ENCODE measurements around the gene IFNLR1.
"Not testable (repeated sequence)": the region's sequence is repeated elsewhere in the genome, so short reads cannot be mapped to it uniquely, and the experiment has no call there.

The IFNLR1 gene

DNA sequence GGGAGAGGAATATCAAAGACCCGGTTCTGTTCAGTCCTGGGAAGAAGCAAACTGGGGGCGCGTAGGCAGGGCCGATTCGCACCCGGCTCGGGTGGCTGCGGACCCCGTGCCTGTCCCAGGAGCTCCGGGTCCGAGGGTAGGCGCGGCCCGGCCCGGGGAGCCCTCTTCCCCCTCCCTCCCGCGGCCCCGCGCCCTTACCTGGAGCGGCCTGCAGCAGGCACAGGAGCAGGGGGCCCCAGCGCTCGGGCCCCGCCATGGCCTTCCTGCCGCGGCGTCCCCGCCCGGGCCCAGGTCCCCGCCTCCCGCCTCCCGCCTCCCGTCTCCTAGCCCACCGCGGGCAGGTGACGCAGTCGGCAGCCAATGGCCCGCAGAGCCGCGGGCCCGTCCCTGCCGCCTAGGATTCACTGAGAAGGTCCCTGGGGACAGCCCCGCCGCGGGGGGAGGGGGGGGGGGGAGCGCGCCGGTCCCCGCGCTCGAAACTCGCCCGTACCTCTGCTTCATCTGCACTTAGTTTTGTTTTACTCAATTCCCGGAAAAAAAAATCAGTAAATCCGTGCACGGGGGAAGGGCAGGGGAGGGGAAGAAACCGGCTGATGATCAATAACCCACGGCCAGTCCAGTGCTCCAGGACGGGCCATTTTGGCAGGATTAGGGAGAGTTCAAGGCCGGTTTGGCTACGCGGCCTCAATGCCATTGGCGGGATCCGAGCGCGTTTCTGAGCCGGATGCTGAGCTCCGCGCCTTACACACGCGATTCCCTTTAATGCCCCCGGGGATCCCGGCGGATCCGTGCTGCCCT, at the start of gene IFNLR1:
IFNLR1 (minus strand) TSS at position 297 of the 798 bp plus-strand sequence; CDS start at position 256, 41 bp downstream.
- peak; percentile 91 for DNase-seq

DNA sequence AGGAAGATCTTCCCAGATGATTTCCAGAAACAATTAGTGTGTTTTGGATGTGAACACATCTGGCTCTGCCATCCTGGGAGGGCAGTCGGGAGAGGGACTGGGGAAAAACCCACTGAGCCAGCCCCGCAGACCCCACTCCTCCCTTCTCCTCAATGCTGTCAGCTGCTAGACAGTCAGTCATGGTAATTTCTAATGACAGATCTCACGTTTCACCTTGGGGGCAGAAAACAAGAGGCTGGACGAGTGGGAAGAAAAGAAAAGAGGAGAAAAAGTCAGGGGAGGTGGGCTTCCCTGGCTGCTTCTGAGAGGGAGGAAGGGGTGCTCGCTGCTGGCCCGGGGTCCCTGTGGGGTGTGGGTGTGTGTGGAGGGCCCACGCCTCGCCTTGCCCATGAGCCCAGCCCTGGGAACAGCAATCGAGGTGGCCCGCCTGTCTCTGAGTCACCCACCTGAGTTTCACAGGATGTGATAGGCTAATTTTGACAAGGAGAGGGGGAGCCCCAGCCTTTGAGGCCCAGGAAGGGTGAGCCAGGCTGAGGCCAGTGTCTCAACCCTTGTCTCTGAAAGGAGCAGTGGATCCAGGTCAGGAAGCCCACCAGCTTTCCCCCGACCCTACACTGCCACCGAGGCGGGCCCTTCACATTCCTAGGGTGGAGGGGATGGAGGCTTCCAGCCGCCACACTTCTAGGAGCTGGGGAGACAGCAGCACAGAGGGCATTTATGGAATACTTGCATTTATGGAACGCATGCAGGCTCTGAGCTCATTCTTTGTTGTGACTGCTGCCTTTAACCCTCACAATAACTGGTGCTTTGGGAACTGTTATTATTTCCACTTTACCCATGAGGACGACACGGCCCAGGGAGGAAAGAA, 49.1 kb upstream of the IFNLR1 start:
- peak; percentile 68 for DNase-seq

DNA sequence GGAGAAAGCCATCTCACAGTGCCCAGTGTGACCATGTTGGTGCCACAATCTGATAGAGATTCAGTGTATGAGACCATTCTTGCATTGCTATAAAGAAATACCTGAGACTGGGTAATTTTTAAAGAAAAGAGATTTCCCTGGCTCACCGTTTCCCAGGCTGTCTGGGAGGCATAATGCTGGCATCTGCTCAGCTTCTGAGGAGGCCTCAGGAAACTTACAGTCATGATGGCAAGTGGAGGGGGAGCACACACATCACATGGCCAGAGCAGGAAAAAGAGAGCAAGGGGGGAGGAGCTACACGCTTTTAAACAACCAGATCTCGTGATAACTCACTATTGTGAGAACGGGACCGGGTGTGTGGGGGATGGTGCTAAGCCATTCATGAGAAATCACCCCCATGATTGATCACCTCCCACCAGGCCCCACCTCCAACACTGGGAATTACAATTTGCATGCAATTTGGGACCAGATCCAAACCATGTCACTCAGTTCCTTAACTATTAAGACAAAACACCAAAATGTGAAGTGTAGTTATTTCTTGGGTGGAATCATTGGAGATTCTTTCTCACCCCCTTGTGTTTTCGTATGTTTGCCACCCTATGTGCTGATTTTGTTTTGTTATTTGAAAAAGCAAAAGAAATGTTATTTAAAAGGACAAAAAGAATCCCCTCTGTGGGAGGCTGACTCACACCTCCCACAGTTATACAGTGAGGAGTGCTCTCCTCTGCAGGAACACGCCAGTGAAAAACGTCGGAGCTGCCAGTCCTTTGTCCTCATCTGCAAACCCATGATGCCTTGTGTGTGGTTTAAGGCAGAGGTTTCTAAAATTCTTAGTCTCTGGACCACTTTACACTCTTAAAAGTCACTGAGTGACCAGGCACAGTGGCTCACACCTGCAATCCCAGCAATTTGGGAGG, 46.9 kb upstream of the IFNLR1 start:
- no peak for DNase-seq

DNA sequence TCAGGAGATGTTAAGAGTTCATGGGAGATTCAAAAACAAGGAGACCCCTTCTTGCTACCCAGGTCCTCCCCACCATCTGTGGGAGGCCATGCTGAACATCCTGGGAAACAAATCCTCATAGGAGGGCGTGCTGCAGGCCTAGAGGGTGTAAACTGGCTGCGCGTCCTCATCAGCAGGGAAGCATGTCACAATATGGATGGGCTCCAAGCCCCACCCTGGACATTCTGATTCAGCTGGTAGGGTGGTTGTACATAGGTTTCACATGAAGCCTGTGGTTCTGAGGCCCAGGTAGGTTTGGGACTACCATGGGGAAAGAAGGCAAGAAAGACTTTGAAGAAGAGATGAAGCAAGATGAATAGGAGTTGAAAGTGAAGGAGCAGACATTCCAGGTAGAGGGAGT, 44.6 kb upstream of the IFNLR1 start:
- no peak for DNase-seq

DNA sequence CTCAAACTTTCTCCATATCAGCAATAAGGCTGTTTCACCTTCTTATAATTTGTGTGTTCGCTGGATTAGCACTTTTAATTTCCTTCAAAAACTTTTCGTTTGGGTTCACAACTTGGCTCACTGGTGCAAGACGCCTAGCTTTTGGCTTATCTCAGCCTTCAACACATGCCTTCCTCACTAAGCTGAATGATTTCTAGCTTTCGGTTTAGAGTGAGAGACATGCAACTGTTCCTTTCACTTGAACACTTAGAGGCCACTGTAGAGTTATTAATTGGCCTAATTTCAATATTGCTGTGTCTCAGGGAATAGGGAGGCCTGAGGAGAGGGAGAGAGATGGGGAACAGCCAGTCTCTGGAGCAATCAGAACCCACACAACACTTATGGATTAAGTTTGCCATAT, 41.2 kb upstream of the IFNLR1 start:
- no peak for DNase-seq

DNA sequence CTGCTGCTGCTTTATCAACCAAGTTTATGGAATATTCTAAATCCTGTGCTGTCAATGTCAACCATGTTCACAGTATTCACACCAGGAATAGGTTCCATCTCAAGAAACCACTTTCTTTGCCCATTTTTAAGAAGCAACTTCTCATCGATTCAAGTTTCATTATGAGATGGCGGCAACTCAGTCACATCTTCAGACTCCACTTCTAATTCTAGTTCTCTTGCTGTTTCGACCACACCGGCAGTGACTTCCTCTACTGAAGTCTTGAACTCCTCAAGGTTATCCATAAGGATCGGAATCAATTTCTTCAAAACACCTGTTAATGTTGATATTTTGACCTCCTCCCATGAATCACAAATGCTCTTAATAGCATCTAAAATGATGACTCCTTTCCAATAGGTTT, 39.7 kb upstream of the IFNLR1 start:
- DNase-seq, result no peak

DNA sequence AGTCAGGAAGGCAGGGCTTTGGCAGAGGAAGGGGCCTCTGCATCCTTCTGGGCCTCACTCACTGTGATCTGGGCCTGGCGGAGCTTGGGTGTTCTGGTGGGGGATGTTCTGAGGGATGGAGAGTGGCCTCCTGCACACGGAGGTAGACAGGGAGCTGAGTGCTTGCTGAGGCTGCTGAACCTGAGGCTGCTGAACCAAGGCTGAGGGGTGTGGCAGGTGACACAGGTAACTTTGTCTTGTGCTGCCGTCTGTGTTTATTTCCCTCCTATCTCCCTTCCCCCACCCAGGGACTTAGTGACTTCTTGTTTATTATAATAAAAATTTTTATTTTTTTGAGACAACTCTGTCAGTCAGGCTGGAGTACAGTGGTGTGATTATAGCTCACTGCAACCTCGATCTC, 37.7 kb upstream of the IFNLR1 start:
- DNase-seq, result no peak

DNA sequence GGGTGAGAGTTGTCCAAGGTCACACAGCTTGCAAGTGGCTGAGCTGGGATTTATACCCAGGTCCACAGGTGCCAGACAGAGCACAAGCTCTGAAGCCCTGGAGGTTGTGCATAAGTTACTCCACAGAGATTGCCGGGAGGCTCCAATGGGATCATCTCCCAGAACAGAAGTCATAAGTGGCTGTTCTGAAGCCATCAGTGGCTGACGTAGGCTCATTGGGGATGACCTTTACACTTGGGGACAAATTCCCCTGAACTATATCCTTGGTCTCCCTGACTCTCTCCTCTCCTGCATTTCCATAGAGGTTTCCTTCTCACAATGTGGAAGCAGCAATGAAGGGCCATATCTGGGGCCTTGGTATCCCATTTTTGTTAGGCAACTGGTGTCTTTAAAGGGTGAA, 37.0 kb upstream of the IFNLR1 start:
- no peak for DNase-seq

DNA sequence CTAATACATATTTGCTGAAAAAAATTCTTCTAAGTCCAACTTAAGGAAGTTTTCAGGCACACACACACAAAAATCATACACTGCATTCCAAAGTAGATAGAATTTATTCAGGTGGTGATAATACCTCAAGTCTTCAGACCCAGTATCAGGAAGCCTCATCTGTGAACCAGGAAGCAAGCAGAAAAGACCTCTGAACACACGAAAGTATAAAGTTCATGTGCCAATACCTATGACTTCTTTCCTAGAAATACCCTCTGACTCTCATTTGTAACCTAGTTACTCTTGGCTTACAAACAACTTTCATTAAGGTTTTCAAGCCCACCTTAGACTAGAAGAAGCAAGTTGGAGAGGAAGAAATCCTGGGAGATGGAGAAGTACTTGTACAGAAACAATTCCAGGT, 35.7 kb upstream of the IFNLR1 start:
- DNase-seq, result no peak

DNA sequence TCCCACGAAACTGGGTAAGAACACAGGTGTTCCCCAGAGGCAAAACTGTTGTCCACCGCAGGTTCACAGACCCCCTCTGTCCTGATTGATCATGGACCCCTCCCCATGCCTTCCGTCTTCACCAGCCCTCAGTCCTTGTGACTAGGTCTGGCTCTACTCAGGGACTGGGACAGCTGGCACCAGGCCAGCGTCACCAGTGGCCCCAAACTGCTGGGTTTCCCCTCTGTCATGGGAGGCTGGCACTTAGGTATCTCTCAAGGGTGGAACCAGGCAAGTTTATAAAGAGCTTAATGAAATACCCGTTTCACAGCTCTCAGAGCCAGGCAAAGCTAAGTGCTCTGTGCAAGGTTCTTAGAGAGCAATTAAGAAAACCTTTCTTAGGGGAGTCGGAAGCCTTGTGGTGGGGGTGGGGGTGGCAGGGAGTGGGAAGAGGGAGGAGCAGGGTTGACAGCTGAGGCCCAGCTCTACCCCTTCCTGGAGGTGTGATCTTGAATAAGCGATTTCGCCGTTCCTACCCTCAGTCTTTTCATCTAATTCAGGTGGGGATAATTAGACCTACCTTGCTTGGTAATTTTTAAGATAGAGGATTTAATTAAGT, 35.0 kb upstream of the IFNLR1 start:
- DNase-seq, result no peak

DNA sequence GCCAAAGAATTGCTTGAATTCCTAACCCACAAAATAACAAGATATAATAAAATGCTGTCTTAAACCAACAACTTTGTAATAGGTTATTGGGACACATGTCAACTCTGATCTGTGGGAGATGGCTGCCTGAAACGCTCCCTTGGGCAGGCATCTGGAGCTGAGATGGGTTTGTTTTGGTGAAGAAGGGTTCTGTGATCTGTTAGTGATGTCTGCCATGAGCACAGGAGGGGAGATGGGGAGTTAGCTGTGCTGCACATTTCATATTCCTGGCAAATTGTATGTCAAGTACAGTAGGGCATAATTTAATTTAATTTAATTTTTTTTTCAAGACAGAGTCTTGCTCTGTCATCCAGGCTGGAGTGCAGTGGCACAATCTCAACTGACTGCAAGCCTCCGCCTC, 34.2 kb upstream of the IFNLR1 start:
- DNase-seq, result no peak

DNA sequence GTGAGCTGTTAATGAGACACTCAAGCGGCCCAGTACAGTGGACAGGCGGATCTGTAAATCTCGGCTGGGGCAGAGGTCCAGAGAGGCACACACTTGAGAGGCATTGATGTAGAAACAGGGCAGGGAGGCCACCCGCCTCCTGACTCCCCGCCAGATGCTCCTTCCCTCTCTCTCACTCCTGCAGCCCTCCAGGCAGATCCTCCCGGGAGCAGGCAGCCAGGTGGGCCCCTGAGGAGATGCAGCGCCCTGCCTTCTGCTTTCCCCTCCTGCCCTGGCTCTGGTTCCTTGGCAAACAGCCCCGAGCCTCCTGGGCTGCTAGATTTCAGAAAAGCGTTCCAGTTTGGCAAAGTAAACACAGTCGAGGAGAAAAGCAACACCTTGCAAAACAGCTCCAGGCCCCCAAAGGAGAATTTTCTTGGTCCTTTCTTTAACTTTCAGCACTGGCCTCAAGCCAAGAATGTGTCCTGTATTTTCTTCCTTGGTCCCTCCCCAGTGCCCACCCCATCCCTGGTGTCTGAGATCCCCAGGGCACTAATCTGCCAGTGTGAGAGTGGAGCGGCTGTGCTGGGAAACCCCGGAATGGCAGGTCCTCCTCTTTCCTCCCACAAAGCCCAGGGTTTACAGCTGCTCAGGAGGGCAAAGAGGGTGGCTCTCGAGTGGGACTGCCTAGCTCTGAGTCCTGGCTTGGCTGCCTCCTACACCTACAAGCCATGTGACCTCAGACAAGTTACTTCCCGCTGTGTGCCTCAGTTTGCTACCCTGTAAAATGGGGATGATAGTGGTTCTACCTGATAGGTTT, 29.4 kb upstream of the IFNLR1 start:
- DNase-seq, result no peak

DNA sequence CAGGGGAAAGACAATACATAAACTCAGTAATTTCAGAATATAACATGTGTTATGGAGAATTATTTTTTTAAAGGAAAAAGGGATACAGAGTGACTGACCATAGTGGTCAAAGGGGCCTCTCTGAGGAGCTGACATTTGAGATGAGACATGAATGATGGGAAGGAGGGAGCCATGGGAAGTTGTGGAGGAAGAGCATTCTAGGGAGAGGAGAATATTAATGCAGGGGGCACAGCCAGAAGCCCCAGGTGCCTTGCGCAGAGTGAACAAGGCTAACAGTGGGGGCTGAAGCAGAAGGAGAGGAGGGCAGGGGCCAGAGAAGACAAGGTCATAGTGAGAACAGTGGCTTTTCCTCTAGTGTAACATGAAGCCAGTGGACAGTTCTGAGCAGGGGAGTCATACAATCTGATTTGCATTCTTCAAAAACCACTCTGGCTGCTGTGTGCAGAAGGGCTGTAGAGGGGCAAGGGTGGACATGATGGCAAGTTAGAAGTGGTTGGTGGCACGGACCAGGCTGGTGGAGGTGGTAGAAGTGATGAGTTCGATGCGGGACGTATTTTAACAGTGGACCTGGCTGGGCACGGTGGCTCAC, 28.2 kb upstream of the IFNLR1 start:
- no peak for DNase-seq

DNA sequence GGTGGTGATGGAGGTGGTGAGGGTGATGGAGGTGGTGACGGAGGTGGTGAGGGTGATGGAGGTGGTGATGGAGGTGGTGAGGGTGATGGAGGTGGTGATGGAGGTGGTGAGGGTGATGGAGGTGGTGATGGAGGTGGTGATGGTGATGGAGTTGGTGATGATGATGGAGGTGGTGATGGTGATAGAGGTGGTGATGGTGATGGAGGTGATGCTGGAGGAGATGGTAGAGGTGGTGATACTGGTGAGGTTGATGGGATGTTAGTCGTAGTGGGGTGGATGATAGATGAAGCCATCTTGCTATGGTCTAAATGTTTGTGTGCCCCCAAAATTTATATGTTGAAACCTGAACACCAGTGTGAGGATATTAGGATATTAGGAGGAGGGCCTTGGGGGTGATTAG, 25.3 kb upstream of the IFNLR1 start:
- DNase-seq, result no peak

DNA sequence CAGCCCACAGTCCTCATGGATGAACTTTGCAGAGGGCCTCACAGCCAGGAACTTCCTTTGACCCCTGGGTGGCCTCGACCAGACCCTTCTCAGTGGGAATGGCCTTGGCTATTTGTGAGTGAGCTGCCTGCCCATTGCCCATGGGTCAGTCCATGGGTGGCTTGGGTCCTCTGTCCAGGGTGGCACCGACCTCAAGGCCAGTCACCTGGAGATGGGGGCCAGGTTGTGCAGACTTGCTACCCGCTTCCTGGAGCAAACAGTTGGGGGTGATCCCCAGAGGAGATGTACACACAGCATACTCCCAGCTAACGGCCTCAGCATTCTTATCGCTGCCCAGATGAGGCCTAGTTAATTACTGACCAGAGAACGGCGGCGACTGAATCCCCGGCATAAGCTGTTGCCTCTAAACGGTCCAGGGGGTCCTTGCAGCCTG, 23.1 kb upstream of the IFNLR1 start:
- no peak for DNase-seq

DNA sequence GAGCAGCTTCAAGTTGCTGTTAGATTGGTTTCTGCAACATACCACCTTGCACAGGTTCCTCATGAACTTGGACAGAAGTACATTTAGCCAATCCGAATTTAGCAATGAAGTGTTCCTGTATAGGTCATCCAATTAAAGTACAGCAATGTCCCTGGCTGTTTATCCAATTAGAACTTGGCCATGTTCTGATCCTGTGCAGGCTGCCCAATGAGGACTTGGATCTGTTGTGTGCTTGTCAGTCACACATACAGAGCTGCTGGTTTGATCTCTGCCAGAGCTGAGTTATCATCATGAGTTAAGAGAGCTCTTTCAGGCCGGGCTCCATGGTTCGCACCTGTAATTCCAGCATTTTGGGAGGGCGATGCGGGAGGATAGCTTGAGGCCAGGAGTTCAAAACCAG, 22.0 kb upstream of the IFNLR1 start:
- no peak for DNase-seq

DNA sequence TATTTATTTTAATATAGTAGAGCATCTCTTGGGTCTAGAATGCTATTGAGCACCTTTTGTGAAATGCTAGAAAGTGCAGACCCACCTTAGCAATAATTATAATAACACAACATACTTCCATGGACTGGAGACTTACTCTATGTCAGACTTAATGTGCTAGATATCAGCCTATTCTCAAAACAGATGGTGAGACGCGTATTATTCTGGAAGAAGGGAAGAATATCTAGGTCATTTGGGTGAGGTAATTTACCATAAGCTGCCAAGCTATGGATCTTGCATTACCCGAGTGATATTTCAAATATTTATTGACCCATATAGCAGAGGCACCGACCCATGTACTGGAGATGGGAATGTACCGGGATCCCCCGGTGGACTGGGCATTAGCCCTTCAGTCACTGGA, 20.6 kb upstream of the IFNLR1 start:
- no peak for DNase-seq

DNA sequence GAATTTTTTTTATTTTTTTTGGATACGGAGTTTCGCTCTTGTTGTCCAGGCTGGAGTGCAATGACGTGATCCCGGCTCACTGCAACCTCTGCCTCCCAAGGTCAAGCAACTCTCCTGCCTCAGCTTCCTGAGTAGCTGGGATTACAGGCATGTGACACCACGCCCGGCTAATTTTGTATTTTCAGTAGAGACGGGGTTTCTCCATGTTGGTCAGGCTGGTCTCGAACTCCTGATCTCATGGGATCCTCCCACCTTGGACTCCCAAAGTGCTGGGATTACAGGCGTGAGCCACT, 20.3 kb upstream of the IFNLR1 start:
- not testable (repeated sequence) for DNase-seq

DNA sequence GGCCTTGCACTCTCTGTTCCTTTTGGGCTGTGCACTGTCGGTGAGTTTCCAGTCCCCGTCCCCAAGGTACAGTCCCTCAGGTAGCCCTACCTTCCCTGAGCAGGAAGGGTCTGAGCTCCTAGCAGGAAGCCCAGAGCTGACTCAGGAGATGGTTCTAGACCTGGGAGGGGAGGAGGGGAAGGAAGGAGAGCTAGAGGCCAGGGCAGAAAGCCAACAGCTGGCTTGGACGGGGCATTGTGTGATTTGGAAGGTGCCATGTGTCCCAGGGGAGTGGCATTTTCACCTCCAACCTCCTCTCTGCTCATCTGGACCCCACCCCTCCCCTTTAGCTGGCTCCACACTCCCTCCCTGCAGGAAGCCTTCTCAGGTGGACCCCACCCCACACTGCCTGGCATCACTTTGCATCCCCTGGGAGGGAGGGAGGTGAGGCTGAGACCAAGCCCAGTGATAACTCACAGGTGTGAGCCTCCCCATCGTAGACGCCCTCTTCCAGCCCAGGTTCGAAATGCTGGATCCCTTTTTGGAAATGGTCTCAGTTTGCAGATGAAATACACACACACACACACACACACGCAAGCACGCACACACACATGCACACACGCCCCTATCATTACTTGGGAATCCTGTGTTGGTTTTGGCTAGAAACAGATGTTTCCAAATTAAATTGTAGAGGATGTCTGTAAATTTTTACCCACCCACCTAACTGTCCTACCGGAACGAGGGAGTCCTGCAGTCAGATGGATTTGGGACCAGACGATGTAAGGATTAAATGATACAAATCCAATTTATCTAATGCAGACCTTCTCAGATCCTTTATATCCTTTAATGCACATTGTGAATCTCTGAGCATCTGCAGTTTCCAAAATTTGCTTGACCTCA, 19.7 kb upstream of the IFNLR1 start:
- no peak for DNase-seq

DNA sequence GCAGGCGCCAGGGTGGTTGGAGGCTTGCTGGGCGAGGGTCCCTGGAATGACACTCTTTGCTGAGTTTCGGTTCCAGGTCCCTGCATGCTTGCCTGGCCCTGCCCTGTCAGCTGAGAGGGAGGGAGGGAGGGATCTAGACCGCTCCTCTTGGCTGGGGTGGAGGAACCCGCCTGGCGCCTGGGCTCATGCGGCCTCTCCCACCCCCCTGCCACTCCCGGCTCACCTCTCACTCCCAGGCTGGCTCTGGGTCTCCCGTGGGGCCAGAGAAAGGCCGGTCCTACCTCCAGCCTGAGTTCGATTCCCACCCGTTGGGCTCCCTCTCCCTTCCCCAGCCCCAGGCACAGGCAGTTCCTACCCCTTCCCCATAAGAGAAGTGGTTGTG, 19.0 kb upstream of the IFNLR1 start:
- DNase-seq, result no peak

All from activated effector memory CD4-positive, alpha-beta T cell treated with anti-CD3 and anti-CD28 coated beads, Interleukin-2, amount 50 U/mL, for 16 hours (primary cell).